Measurements from ENCODE around the gene TENM3.
A peak's percentile ranks its signal among the peaks of the same experiment; 100 is the strongest.

The TENM3 gene

GRCh38 chr4:182272151-182272550, 28.9 kb downstream of the TENM3 start:
- DNase-seq (ENCODE audit: low read depth) = no peak
- no peak overlapping the region for H3K4me3 ChIP-seq (ENCODE audit: low read depth, low read length)

GRCh38 chr4:182273191-182273935, 30.2 kb downstream of the TENM3 start:
- DNase-seq (ENCODE audit: low read depth) = no peak
- H3K4me3 ChIP-seq (ENCODE audit: low read depth, low read length) = no peak overlapping the region
- no peak for TF ChIP-seq CTCF (conservative IDR thresholded peaks at IDR 0.05; ENCODE audit: low read depth, low read length)

More at GRCh38 chr4:182272151-182272550, 28.9 kb downstream of the TENM3 start:
- no peak for TF ChIP-seq CTCF (conservative IDR thresholded peaks at IDR 0.05; ENCODE audit: low read depth, low read length)

GRCh38 chr4:182276210-182277109, 33.3 kb downstream of the TENM3 start:
- DNase-seq (ENCODE audit: low read depth) = peak; percentile 14
- TF ChIP-seq CTCF (conservative IDR thresholded peaks at IDR 0.05; ENCODE audit: low read depth, low read length) = no peak
- H3K4me3 ChIP-seq (ENCODE audit: low read depth, low read length) = no peak overlapping the region

GRCh38 chr4:182277377-182277776, 34.2 kb downstream of the TENM3 start:
- no peak overlapping the region for H3K4me3 ChIP-seq (ENCODE audit: low read depth, low read length)
- peak; percentile 59 for DNase-seq (ENCODE audit: low read depth)
- TF ChIP-seq CTCF (conservative IDR thresholded peaks at IDR 0.05; ENCODE audit: low read depth, low read length) = no peak

GRCh38 chr4:182278729-182279128, 35.5 kb downstream of the TENM3 start:
- H3K4me3 ChIP-seq (ENCODE audit: low read depth, low read length) = no peak overlapping the region
- TF ChIP-seq CTCF (conservative IDR thresholded peaks at IDR 0.05; ENCODE audit: low read depth, low read length) = no peak
- no peak for DNase-seq (ENCODE audit: low read depth)

- no peak overlapping the region for H3K4me3 ChIP-seq (ENCODE audit: low read depth, low read length)
- TF ChIP-seq CTCF (conservative IDR thresholded peaks at IDR 0.05; ENCODE audit: low read depth, low read length) = no peak
- DNase-seq (ENCODE audit: low read depth) = peak; percentile 56
Observed at GRCh38 chr4:182280436-182281111, 37.4 kb downstream of the TENM3 start.

Measured in choroid plexus epithelial cell (primary cell).